GM21381 (cell line): Measurements from ENCODE around the gene RNF126.

ENCODE experiments used
- ATAC-seq: cut with Tn5 transposase; IDR thresholded peaks from one replicate; pipeline ENCODE4 v1.9.1; 2021; ENCODE audit warnings: mild to moderate bottlenecking, moderate library complexity; ENCODE audit not compliant: unreplicated experiment

Gene RNF126

GRCh38 chr19:664913-665443 is 2.0 kb upstream of the RNF126 start:
- ATAC-seq = no peak

DNA sequence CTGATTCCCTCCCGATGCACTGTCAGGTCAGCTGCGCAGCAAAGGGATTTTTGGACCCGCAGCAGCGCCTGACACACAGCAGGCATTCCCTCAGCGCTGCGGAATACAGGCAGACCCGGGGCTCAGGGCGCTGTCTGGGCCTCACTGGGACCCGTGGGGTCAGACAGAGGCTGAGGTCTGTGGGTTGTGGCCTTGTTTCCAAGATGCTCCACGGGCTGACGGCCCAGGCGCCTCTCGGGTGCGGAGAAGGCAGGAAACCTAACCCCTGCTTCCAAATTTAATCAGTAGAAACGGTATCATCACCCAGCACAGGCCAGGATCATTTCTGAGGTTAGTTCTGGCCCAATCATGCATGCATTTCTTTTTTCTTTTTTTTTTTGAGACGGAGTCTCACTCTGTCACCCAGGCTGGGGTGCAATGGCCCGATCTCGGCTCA is 686 bp upstream of the RNF126 start:
- ATAC-seq = no peak

- ATAC-seq = peak; percentile 3
Measured at GRCh38 chr19:662207-662961, 630 bp downstream of the RNF126 start.

GRCh38 chr19:661427-662196 is 1.4 kb downstream of the RNF126 start:
- ATAC-seq = no peak

GRCh38 chr19:660793-661426 is 2.1 kb downstream of the RNF126 start:
- no peak for ATAC-seq

DNA sequence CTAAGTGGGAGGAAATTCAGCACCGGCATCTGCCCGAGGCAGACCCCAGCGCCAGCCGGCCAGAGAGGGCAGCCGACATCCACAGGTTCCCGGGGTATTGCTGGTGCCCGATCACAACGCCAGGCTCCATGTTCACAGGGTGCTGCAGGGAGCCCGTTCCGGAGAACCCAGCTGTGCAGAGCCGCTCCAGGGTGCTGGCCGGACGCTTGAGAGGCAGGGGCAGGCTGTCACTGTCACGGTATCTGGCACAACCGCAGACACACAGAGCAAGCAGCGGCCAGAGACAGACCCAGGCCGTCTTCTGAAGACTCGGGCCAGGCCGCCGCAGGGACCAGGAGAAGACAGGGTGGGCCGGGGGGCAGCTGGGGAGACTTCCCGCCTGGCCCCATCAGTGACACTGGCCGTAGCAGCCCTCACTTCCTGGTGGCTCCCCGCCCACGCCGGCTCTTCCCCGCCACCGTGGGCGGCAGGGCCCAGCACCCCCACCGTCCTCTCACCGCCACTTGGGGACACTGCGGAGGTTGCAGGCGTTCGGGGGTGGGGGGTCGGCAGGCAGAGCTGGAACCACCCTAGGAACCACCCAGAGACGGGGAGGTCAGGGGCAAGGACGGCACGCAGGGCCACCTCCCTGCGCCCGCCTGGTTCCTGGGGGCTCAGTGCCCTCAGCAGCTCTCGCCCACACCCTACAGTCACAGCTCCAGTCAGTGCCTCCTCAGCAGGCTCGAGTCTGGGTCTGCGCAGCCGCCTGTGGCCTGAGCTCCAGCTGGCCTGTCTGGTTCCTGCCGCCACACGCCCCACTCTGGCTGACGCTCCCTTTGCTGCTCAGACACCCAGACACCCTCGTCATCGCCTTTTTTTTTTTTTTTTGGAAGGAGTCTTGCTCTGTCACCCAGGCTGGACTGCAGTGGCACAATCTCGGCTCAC is 3.8 kb downstream of the RNF126 start:
- ATAC-seq = no peak

DNA sequence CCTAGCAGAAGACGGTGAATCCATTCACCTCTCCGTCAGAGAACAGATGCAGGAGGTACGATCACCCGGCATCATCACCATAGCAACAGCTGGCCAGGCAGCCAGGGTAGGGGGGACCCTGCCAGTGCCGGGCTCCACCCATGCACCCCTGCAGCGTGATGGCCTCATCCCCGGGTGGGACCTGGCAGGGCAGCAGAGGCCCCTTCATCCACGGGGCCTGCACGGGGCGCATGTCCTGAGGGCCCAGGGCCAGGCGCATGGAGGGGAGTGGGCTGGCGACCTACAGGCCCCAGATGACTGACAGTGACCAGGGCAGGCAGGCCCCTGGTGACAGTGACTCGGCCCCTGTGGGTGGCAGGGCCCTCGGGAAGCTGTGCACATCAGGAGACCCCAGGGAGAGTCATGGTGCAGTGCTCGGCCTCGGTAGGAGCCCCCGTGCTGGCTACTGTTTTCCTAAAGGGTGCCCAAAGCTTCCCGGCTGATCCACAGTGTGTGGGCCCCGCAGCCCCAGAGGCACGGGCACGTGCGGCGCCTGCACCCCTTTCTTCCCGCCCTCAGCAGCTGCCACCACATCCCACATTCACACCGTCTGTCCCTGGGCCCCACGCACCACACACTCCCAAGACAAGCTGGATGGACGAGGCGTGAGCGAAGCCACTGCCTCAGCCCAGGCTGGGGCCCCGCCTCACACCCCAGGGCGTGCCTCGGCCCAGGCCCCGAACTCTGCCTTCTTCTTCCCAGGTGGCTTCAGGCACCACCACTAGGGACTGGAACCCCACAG is 4.8 kb downstream of the RNF126 start:
- ATAC-seq = no peak

- no peak for ATAC-seq
Measured at GRCh38 chr19:657611-658010, 5.4 kb downstream of the RNF126 start.

- no peak for ATAC-seq
Measured at GRCh38 chr19:656751-657559, 6.1 kb downstream of the RNF126 start.

GRCh38 chr19:655691-656090 is 7.3 kb downstream of the RNF126 start:
- ATAC-seq = no peak

DNA sequence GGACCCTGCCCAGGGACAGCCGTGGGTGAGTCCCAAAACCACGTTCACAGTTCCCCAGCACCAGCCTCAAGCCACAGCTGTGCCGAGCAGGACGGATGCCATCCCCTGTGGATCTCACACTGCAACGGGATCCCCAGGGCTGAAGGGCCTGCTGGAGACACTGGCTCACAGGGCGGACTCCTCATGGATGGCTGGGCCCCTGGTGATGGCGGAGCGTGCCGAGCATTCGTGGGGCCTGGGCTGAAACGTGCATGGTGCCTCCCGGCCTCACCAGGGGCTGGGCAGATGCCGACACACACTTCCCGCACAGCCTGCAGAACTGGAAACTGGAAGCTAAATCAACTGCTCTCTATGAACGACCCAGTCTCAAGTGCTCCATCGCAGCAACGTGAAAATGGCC is 9.6 kb downstream of the RNF126 start:
- ATAC-seq = no peak

DNA sequence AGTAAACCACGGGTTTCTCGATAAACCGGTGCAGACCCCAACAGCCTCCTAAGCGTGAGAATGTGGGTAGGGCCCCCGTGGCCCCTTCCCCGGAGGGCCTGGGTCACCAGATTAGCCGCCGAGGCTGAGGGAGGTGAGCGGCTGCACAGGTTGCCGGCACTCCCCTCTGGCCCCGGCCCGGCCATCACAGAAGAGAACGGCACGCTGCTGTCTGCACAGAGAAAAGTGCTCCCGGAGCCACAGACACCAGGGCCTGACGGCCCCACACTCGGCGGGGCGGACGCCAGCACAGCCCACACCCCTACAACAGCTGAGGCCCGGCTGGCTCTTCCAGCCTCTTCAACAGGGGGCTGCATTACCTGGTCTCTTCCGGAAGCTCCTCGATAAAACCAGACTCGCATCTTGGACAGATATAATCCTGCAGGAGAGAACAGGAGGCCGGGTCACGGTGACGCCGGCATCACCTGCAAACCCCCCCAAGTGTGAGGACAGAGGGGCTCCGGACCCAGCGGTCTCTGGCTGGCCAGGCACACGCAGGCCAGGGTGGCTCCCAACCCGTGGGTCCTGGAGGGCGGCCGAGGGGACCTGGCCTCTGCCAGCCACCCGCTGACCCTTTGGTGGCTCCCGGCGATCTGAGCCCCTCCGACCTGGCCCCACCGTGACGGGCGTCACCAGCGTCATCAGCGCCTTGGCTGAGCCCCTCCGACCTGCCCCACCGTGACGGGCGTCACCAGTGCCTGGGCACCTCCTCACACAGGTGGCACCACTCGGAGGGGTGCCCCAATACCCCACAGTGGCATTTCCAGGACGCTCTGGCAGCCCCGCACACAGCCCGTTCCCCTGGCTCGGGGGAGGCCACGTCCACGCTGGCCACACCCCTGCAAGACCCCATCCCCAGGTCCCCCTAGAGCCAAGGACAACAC is 10.3 kb downstream of the RNF126 start:
- ATAC-seq = no peak

DNA sequence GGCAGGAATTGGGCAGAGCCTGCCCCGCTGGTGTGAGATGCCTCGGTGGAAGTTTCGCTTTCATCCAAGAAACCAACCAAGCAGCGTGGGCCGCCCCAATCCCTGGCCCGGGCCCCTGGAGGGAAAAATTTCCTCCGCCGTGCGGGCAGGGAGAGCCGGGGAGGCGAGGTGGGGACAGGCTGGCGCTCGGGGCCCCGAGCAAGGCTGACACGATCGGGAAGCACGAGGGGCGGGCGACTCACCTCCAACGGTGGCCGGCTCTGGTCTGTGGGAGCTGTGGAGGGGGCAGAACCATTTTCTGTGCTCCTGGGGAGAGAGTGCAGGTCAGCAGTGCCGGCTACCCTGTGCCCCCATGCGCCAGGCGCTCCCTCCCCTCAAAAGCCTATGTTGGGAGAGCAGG is 11.0 kb downstream of the RNF126 start:
- ATAC-seq = no peak

GRCh38 chr19:651114-651818 is 11.7 kb downstream of the RNF126 start:
- ATAC-seq = no peak

GRCh38 chr19:650121-650520 is 12.9 kb downstream of the RNF126 start:
- ATAC-seq = no peak

GRCh38 chr19:648904-649801 is 13.9 kb downstream of the RNF126 start:
- ATAC-seq = no peak
